ENCODE data around the gene OR10H4.

- TF ChIP-seq GABPB1 (CRISPR knock-in tag; IDR thresholded peaks at IDR 0.05) (no peak), TCF12 (IDR thresholded peaks at IDR 0.05) (no peak), TCF12 (CRISPR knock-in tag; IDR thresholded peaks at IDR 0.05) (no peak), ZBTB43 (CRISPR knock-in tag; conservative IDR thresholded peaks at IDR 0.05) (no peak), NR2F2 (IDR thresholded peaks at IDR 0.05; ENCODE audit: borderline replicate concordance, low read depth) (no peak), CTCF (CRISPR knock-in tag; IDR thresholded peaks at IDR 0.05) (no peak), TARDBP (CRISPR knock-in tag; IDR thresholded peaks at IDR 0.05) (no peak), HDAC2 (CRISPR knock-in tag; IDR thresholded peaks at IDR 0.05) (no peak), EZH2 (conservative IDR thresholded peaks at IDR 0.05; ENCODE audit: low read depth, low read length) (no peak)
Observed at GRCh38 chr19:15986701-15987100, 37.9 kb downstream of the OR10H4 start.

Measured in HepG2 (cell line).